PC-9 (cell line): ENCODE data around the gene SERTAD4. TPM values are rescaled to one million over a fixed set of nuclear protein-coding genes. Genes with fewer than 3 reads are reported as not detected.
"Not testable (repeated sequence)": the region's sequence is repeated elsewhere in the genome, so short reads cannot be mapped to it uniquely, and the experiment has no call there.

Experiments used
- BruUV-seq: library from RNA; stranded (reverse); fragments of 400-500 nt; replicated peaks from 2 replicates; lab custom pipeline; 2021; lab: Mats Ljungman, UMichigan
- CTCF ChIA-PET: fragments of 300-600 bp; sonication (Branson Sonifier 250); formaldehyde crosslinking; loops from one replicate; lab custom pipeline; 2022; ENCODE audit warnings: antibody characterized with exemption; lab: Charles Lee
- POLR2A ChIA-PET: fragments of 300-600 bp; sonication (Branson Sonifier 250); formaldehyde crosslinking; loops from one replicate; lab custom pipeline; 2022; ENCODE audit warnings: antibody characterized with exemption; ENCODE audit not compliant: unreplicated experiment; lab: Charles Lee
- DNase-seq, 2 experiments: peaks; one replicate each; pipeline versions ENCODE4 v3.0.0 to v3.0.0-alpha.2; 2015 to 2022; ENCODE audit warnings: mixed read lengths in 1 of 2
- H2AFZ ChIP-seq: fragments of 200-600 bp; sonication (generic); 2 replicates; pipeline ENCODE4 v1.8.1; 2017; ENCODE audit warnings: antibody characterized with exemption
- H3F3A ChIP-seq: fragments of 200-600 bp; sonication (generic); 2 replicates; pipeline ENCODE4 v1.8.1; 2017; ENCODE audit warnings: antibody characterized with exemption, mild to moderate bottlenecking, low read depth; ENCODE audit not compliant: insufficient read depth
- H3K27ac ChIP-seq: fragments of 200-600 bp; sonication (generic); 2 replicates; pipeline ENCODE4 v1.6.1; 2016; ENCODE audit warnings: mixed run types
- H3K27me3 ChIP-seq: fragments of 200-600 bp; sonication (generic); 2 replicates; pipeline ENCODE4 v1.6.1; 2016; ENCODE audit warnings: low read depth, mixed run types; ENCODE audit not compliant: insufficient read depth
- H3K36me3 ChIP-seq: fragments of 200-600 bp; sonication (generic); 2 replicates; pipeline ENCODE4 v1.6.1; 2016; ENCODE audit warnings: low read depth, mixed run types
- H3K4me1 ChIP-seq: fragments of 200-600 bp; sonication (generic); replicated peaks from 2 replicates; pipeline ENCODE4 v1.6.1; 2016; ENCODE audit warnings: mixed run types; ENCODE audit not compliant: insufficient read depth
- H3K4me2 ChIP-seq: fragments of 200-600 bp; sonication (generic); 2 replicates; pipeline ENCODE4 v1.6.1; 2017; ENCODE audit warnings: mixed run types
- H3K4me3 ChIP-seq: fragments of 200-600 bp; sonication (generic); 2 replicates; pipeline ENCODE4 v1.6.1; 2016; ENCODE audit warnings: mixed run types
- H3K79me2 ChIP-seq: fragments of 200-600 bp; sonication (generic); 2 replicates; pipeline ENCODE4 v1.6.1; 2017; ENCODE audit warnings: low read depth, mixed run types
- H3K9me2 ChIP-seq: fragments of 200-600 bp; sonication (generic); 2 replicates; pipeline ENCODE4 v1.8.1; 2017; ENCODE audit warnings: mild to moderate bottlenecking; ENCODE audit not compliant: insufficient read depth
- H3K9me3 ChIP-seq: fragments of 200-600 bp; sonication (generic); 2 replicates; pipeline ENCODE4 v1.8.1; 2016; ENCODE audit warnings: low read depth; ENCODE audit not compliant: insufficient read depth
- H4K20me1 ChIP-seq: fragments of 200-600 bp; sonication (generic); 2 replicates; pipeline ENCODE4 v1.8.1; 2017; ENCODE audit not compliant: insufficient read depth
- EZH2 ChIP-seq: fragments of 200-600 bp; sonication (generic); IDR thresholded peaks from 2 replicates; pipeline ENCODE4 v1.8.0; 2017; ENCODE audit warnings: antibody characterized with exemption, low read depth
- intact Hi-C: fragments of 100-400 bp; cut with micrococcal nuclease; formaldehyde crosslinking; loops from one replicate; pipeline ENCODE4 v1.10.0; 2022; ENCODE audit not compliant: unreplicated experiment
- total RNA-seq: library from RNA; stranded (reverse); gene quantifications from 2 replicates; pipeline ENCODE4 v1.2.3, GENCODE V29; 2021
- TF ChIP-seq, protein P1 (sequence below): fragments of 200-600 bp; sonication (generic); conservative IDR thresholded peaks from 2 replicates; pipeline ENCODE4 v1.6.1; 2017; ENCODE audit warnings: mixed run types, antibody characterized with exemption, mild to moderate bottlenecking, moderate library complexity

SERTAD4 gene
- total RNA-seq, 1 experiment from 2014 or later, result 22.6 TPM

- no peaks in the 10 kb centered on the region for H4K20me1 ChIP-seq
- H3K27ac ChIP-seq, result no peak overlapping the region
- DNase-seq, result no peak
- intact Hi-C loops, result no loop called here
- POLR2A ChIA-PET, result no interaction called here
- BruUV-seq, result no TSS peak
- no peaks in the 10 kb centered on the region for H3K36me3 ChIP-seq
- no peaks in the 10 kb centered on the region for H3K9me2 ChIP-seq
- H3K4me1 ChIP-seq, result peaks cover 16% of the 10 kb centered on the region; the same call in 1 of the 2 replicates
- H3K9me3 ChIP-seq, result no peaks in the 10 kb centered on the region
- no peak for TF ChIP-seq EZH2
- TF ChIP-seq, protein P1, sequence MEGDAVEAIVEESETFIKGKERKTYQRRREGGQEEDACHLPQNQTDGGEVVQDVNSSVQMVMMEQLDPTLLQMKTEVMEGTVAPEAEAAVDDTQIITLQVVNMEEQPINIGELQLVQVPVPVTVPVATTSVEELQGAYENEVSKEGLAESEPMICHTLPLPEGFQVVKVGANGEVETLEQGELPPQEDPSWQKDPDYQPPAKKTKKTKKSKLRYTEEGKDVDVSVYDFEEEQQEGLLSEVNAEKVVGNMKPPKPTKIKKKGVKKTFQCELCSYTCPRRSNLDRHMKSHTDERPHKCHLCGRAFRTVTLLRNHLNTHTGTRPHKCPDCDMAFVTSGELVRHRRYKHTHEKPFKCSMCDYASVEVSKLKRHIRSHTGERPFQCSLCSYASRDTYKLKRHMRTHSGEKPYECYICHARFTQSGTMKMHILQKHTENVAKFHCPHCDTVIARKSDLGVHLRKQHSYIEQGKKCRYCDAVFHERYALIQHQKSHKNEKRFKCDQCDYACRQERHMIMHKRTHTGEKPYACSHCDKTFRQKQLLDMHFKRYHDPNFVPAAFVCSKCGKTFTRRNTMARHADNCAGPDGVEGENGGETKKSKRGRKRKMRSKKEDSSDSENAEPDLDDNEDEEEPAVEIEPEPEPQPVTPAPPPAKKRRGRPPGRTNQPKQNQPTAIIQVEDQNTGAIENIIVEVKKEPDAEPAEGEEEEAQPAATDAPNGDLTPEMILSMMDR, result no peak
- CTCF ChIA-PET, result interaction anchor here (0.8 to 1.1 kb wide), 3 partner anchors 9 to 47 kb away, joined by 3 to 4 read pairs (median 3); no protein-coding TSS in a partner anchor
- H3F3A ChIP-seq, result peaks cover 16% of the 10 kb centered on the region; the same call in 1 of the 2 replicates
- H3K79me2 ChIP-seq, result no peaks in the 10 kb centered on the region
- no peaks in the 10 kb centered on the region for H3K27me3 ChIP-seq
- no peak overlapping the region for H3K4me3 ChIP-seq
- H3K4me2 ChIP-seq, result no peak overlapping the region
- no peak overlapping the region for H2AFZ ChIP-seq
Observed at GRCh38 chr1:210264496-210265380, 32.1 kb downstream of the SERTAD4 start.

DNA sequence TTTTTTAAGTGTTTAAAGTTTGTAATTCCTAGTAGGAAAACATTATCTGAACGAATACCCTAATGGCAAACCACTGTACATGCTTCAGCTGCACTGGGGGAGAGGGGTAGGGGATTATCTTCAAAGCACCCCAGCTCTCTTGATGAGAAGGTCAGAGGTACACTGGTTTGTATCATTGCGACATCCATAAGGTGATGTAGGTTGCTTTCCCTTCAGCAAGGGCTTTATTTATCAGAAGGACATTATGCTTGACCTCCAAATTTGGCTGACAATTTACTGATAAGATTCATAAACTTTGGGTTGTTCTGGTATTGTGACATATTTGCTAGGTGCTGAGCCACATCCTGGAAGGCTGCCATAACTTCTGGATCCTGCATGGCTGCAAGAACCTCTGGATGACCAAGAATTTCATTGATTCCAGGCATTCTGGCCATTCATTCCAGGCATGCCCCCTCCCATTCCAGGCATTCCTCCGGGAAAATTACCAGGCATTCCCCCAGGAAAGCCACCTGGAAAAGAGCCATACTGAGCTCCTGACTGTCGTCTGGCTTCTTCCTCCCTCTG is 32.9 kb downstream of the SERTAD4 start:
- POLR2A ChIA-PET, result not testable (repeated sequence)

GRCh38 chr1:210269981-210270380 is 37.4 kb downstream of the SERTAD4 start:
- Histone ChIP-seq H3K9me3 (no peaks in the 10 kb centered on the region), H3K4me2 (no peak overlapping the region), H3K27me3 (no peaks in the 10 kb centered on the region), H4K20me1 (no peaks in the 10 kb centered on the region), H3F3A (peaks cover 12% of the 10 kb centered on the region; the same call in 1 of the 2 replicates), H3K36me3 (no peaks in the 10 kb centered on the region), H3K79me2 (no peaks in the 10 kb centered on the region), H2AFZ (no peak overlapping the region), H3K9me2 (no peaks in the 10 kb centered on the region), H3K4me1 (peaks cover 13% of the 10 kb centered on the region; the same call in 1 of the 2 replicates), H3K4me3 (no peak overlapping the region), H3K27ac (no peak overlapping the region)
- CTCF ChIA-PET, result interaction anchor here (0.6 kb wide), 1 partner anchor 22 kb away, joined by 4 read pairs; no protein-coding TSS in a partner anchor
- BruUV-seq, result no TSS peak
- intact Hi-C loops, result no loop called here
- no peak for TF ChIP-seq EZH2
- TF ChIP-seq, protein P1, result no peak
- DNase-seq, result no peak
- POLR2A ChIA-PET, result no interaction called here

More for the DNA sequence above, 32.9 kb downstream of the SERTAD4 start:
- H3K36me3 ChIP-seq, H3K9me2 ChIP-seq, H3K27ac ChIP-seq, H4K20me1 ChIP-seq, H3K4me3 ChIP-seq, intact Hi-C loops, H3K79me2 ChIP-seq, H2AFZ ChIP-seq, BruUV-seq, H3K27me3 ChIP-seq, H3K9me3 ChIP-seq: not testable (repeated sequence)
- Histone ChIP-seq H3K4me1 (peaks cover 16% of the 10 kb centered on the region; the same call in 1 of the 2 replicates), H3K4me2 (peak overlapping the region; percentile 49), H3F3A (peaks cover 16% of the 10 kb centered on the region; the same call in 1 of the 2 replicates)
- CTCF ChIA-PET, result interaction anchor here (1.0 to 1.1 kb wide), 2 partner anchors 15 to 46 kb away, joined by 3 to 4 read pairs; no protein-coding TSS in a partner anchor
- peak in 1 of 2 experiments; percentile 63 for DNase-seq
